GM21576 (cell line): ENCODE results near the gene GMCL2.

ENCODE experiments used
- ATAC-seq: cut with Tn5 transposase; IDR thresholded peaks from one replicate; pipeline ENCODE4 v1.9.1; 2021; ENCODE audit warnings: mild to moderate bottlenecking, moderate library complexity; ENCODE audit not compliant: unreplicated experiment

The GMCL2 gene

DNA sequence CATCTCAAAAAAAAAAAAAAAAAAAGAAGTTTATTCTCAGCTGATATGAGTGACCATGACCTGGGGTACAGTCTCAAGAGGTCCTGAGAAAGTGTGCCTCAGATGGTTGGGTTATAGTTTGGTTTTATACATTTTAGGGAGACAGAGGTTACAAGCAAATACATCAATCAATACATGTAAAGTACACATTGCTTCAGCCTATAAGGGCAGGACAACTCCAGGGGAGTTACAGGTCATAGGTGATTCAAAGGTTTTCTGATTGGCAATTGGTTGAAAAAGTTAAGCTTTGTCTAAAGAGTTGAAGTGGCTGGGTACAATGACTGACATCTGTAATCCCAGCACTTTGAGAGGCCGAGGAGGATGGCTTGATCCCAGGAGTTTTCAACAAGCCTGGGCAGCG, 2.3 kb upstream of the GMCL2 start:
- no peak for ATAC-seq

DNA sequence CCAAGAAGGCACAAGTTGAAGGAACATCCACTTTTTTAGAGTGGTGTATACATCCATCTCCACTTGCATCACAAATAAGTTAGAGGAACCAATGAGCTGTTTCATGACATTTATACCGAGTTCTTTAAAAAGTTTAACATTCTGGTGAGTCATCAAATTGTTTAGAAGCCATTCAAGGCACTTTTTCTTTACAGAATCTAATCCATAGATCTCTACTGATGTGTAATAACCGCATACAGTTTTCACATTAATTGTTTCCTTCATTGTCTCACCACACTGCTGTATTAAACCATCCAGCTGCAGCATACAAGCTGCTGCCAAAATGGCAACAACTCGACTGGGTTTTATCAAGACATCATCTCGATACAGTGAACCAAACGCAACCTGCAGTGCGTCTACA, 744 bp downstream of the GMCL2 start:
- ATAC-seq: no peak

DNA sequence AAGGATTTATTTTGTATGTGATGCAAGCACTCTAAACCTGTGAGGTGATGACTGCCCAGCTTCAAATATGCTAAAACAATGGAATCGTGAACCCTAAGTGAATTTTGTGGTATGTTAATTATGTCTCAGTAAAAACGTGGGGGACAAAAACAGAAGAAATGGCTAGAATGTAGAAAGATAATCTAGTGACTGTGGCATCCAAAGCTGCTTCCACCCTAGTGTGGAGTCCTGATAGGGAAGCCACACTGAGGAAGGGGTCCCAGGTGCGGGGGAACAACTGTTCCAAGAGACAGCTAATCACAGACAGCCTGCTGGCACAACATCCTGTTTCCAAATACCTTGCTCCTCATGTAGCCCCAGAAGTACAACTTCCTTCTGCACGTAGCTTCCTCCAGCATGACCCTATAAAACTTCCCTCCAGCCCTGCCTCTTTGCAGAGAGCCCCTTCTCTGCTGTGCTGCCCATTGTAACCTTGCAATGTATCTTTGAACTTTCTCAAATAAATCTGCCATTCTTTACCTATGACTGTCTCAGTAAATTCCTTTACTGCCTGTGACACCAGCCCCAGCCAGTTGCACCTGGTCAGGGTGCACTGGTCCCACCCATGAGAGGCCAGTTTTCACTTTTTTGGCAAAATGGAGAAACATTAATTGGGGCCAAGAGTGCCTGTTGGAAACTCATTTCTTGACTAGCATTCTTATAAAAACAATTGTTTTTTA, 4.9 kb downstream of the GMCL2 start:
- no peak for ATAC-seq

GRCh38 chr5:178180141-178180863, 6.9 kb downstream of the GMCL2 start:
- no peak for ATAC-seq

GRCh38 chr5:178177569-178177968, 9.6 kb downstream of the GMCL2 start:
- no peak for ATAC-seq

DNA sequence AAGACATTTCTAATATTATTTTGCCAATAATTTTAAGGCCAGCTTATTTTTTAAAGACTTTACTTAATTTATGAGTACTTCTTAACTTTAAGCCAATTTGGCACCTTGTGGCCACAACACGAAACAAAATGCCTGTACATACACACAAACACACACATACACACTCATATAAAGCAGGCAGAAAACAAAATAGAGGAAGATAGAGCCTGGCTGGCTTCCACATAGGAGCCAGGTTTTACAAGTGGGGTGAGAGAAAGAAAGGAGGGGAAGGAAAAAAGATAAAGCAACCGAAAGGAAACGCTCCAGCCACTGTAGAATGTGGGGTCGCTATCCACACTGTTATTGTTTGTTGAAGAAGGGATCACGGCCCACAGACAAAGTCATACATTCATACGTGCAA, 10.4 kb downstream of the GMCL2 start:
- ATAC-seq: no peak

DNA sequence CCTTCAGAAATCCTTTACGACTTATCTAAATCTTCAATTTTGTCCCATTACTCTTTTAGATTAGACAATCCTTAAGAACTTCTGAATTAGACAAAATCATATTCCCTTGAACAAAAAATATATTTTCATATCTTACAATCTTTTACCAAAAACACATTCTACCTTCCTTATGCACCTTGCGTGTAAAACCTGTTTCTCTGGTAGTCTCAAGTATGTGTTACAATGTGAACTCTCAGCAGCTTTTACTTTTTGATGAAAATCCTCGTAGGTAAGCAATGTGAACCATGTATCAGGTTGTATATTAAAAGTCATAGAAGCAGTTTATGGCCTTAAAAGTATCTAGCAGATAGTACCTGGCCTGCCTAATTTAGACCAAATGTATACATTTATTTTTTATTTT, 12.7 kb downstream of the GMCL2 start:
- ATAC-seq: no peak

DNA sequence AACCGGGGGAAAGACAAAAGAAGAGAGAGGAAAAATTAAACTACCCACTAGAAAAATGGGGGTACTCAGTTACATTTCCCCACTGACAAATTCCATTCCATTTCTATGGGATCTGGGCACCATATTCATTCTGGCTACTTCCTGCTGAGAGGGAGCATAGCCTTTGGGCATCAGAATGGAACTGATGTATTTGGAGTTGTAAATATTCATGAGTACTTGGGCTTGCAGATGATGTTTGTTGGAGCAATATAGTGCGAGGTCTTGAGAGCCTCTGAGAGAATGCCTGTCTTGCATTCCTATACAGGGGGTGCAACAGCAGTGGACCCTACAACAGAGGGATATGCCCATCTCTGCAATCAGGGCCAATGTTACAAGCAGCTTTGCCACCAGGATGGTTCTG, 16.7 kb downstream of the GMCL2 start:
- ATAC-seq: no peak

- ATAC-seq: no peak
These were observed 21.6 kb downstream of the GMCL2 start for GRCh38 chr5:178165581-178165980.

GRCh38 chr5:178163772-178164735, 23.1 kb downstream of the GMCL2 start:
- ATAC-seq: peak; percentile 91

GRCh38 chr5:178162481-178162880, 24.7 kb downstream of the GMCL2 start:
- no peak for ATAC-seq

- no peak for ATAC-seq
These were observed 27.0 kb downstream of the GMCL2 start for GRCh38 chr5:178160176-178160575.

GRCh38 chr5:178155065-178155464, 32.1 kb downstream of the GMCL2 start:
- ATAC-seq: no peak

- peak; percentile 99 for ATAC-seq
These were observed 33.4 kb downstream of the GMCL2 start, which contains the start of gene NHP2 for GRCh38 chr5:178153530-178154340. TSS of gene NHP2 (minus strand) at chr5:178153885. CDS start at chr5:178153817, 68 bp downstream.

DNA sequence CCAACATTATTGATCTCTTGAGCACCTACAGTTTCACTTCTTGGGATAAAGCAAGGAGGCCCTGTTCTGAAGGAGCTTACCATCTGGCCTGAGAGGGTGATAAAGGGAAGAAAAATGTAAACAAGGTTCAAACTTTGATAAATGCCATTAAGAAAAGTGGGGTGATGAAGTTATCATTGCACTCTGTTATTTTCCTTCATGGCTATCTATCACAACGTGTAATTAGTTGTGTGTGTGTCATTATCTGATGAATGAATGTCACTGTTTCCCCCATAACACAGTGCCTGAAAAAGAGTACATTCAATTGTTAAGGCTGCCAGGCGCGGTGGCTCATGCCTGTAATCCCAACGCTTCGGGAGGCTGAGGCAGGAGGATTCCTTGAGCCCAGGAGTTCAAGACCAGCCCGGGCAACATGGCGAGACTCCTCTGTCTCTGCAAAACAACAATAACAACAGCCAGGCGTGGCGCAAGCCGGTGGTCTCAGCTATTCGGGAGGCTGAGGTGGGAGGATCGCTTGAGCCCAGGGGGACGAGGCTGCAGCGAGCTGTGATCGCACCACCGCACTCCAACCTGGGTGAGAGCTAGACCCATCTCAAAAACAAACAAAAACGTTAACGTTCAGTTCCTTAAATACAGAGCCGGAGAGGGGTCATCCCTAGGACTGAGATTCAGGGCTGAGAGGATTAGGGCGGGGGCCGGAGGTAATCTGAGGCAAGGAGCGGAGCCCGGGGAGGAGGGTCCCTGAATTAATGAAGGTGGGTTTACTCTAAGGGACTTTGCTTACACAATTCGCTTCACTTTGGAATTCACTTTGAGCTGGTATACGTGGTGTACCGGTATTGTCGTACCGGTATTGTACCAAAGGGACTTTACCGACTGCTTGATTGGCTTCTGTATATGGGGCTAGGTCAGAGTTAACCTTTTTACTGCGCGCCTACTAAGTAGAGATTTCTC, 34.4 kb downstream of the GMCL2 start:
- no peak for ATAC-seq

DNA sequence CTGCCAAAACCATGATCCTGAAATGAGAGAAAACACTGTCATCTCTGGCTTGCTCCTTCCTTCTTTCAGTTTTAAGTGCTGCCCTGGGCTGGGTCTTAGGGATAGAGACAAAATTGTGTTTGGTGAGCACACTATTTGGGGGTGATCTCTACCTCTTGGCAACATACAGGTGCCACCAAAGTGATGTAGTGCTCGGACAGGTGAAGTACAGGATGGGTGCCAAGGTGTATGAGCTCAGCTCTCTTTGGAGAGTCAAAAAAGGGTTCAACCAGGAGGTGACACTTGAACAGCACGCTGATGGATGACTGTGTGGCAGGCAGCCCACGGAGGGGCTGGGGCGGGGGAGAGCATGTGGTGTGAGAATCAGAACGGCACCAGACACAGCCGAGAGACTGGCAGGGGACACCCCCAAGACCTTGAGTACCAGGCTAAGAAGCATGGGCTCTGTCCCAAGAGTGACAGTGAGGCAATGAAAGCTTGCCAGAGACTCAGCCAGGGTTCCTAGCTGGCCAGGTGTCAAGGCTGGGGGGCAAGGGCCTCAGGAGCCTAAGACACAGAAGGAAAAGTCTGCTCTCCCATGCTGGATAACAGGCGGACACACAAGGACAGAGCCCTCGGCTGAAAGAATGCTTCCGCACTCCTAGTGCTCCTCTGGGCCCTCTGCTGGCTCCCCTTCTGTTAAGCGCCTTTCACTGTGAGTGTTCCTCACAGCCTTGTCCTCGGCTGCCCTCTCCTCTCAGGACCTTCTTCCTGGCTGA, 36.0 kb downstream of the GMCL2 start:
- no peak for ATAC-seq

DNA sequence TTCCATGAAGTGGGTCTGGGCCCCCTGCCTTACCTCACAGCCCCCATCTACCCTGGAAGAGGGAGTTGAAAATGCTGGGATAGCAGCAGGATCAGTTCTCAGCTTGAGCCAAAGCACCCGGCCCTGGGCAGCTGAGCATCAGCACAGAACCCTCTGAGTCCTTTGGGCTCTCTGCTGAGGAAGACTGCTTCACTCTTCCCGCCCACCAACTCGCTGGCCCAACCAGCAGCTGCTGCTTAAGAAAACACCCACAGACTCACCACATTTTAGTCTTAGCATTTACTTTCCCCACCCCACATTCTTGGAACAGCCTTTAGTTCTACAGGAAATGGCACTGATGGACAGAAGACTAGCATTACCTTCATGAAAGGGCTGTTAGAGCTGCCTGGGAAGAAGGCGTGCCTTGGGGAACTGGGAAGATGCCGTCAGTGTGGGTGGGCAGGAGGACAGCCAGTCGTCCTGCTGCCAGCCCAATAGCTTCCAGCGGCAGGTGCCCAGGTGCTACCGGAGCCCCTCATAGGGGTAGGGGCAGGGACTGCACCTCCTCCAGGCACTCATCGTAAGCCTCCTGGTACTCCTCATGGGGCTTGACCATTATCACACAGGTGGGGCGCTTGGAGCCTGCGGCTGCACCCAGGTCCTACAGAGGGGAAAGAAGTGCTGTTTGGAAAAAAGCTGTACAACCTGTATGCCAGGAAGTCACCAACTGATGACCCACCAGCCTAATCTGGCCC, 37.8 kb downstream of the GMCL2 start:
- no peak for ATAC-seq

DNA sequence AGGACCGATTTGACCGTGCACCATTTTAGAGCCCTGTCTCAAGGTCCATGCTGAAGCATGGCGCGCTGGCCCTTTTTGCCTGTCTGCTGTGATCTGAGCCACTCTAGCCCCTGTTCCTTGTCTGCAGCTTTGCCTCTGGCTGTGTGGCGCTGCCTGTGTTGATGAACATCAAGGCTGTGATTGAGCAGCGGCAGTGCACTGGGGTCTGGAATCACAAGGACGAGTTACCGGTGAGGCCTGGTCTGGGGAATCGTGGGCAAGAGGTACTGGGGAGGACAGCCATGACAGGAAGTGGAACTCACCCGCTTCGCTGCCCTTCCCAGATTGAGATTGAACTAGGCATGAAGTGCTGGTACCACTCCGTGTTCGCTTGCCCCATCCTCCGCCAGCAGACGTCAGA, 39.8 kb downstream of the GMCL2 start:
- no peak for ATAC-seq
